HCT116 (cell line): ENCODE results near the gene KLF2. TPM values are rescaled to one million over a fixed set of nuclear protein-coding genes. Genes with fewer than 3 reads are reported as not detected.

Experiments
- ATAC-seq: fragments of 200-7000 bp; cut with Tn5 transposase; 2 replicates; pipeline ENCODE4 v1.9.1; 2020; ENCODE audit warnings: mild to moderate bottlenecking, moderate library complexity
- BruUV-seq: library from RNA; stranded (reverse); fragments of 400-500 nt; replicated peaks from 2 replicates; lab custom pipeline; 2021; lab: Mats Ljungman, UMichigan
- CTCF ChIA-PET: fragments of 300-600 bp; sonication (Branson Sonifier 250); formaldehyde crosslinking; loops from one replicate; lab custom pipeline; 2021; ENCODE audit warnings: antibody characterized with exemption; lab: Charles Lee
- POLR2A ChIA-PET: fragments of 300-600, 350-600 bp; sonication (Branson Sonifier 250); formaldehyde crosslinking; loops from one replicate; lab custom pipeline; 2021; ENCODE audit warnings: antibody characterized with exemption; lab: Charles Lee
- RAD21 ChIA-PET, 2 experiments: fragments of 300-600 bp; sonication (Branson Sonifier 250); formaldehyde crosslinking; loops; one replicate each; lab custom pipeline; 2023; ENCODE audit warnings: low total read pairs in 2 of 2; ENCODE audit not compliant: uncharacterized antibody in 2 of 2, unreplicated experiment in 2 of 2, low non-redundant PET in 1 of 2; lab: Charles Lee
- DNase-seq: peaks from one replicate; pipeline ENCODE4 v3.0.0-alpha.2; 2010; ENCODE audit warnings: low read depth, low spot score
- H2AFZ ChIP-seq: fragments of 200-600 bp; shearing (Covaris generic), sonication (generic); 2 replicates; pipeline ENCODE4 v1.6.1; 2017; ENCODE audit warnings: low read depth, mixed run types, mixed read lengths, antibody characterized with exemption, low read length; ENCODE audit not compliant: poor library complexity, severe bottlenecking
- H3K27ac ChIP-seq: 2 replicates; pipeline ENCODE4 v1.5.1; 2012; ENCODE audit warnings: low read depth, low read length
- H3K27me3 ChIP-seq: fragments of 200-600 bp; sonication (generic); 2 replicates; pipeline ENCODE4 v1.6.1; 2016; ENCODE audit warnings: mixed run types, low read length, mixed read lengths; ENCODE audit not compliant: insufficient read depth
- H3K36me3 ChIP-seq, 2 experiments: fragments of 200-500 bp in 1 of 2; fragments of 200-600 bp in 1 of 2; sonication (Bioruptor generic) in 1 of 2; sonication (generic) in 1 of 2; 2 replicates each; pipeline versions ENCODE4 v1.5.1 to v1.6.1; 2014 to 2016; ENCODE audit warnings: low read length in 2 of 2, inconsistent platforms in 1 of 2, mixed read lengths in 1 of 2, mixed run types in 1 of 2; ENCODE audit not compliant: insufficient read depth in 2 of 2, control insufficient read depth in 1 of 2
- H3K4me1 ChIP-seq, 2 experiments: fragments of 200-600 bp in 1 of 2; sonication (generic) in 1 of 2; 2 replicates each; pipeline versions ENCODE4 v1.5.1 to v1.6.1; 2012 to 2017; ENCODE audit warnings: low read length in 2 of 2, inconsistent platforms in 1 of 2, mild to moderate bottlenecking in 1 of 2, mixed read lengths in 1 of 2, mixed run types in 1 of 2, moderate library complexity in 1 of 2; ENCODE audit not compliant: insufficient read depth in 2 of 2, control insufficient read depth in 1 of 2
- H3K4me2 ChIP-seq: fragments of 200-600 bp; sonication (generic); 2 replicates; pipeline ENCODE4 v1.6.1; 2017; ENCODE audit warnings: mixed run types, low read length, mixed read lengths
- H3K4me3 ChIP-seq, 2 experiments: fragments of 200-600 bp in 1 of 2; sonication (generic) in 1 of 2; replicated peaks in 1 of 2; 2 replicates each; pipeline ENCODE4 v1.5.1; 2011 to 2016; ENCODE audit warnings: low read length in 2 of 2, control low read depth in 1 of 2, low read depth in 1 of 2, mild to moderate bottlenecking in 1 of 2, mixed read lengths in 1 of 2, mixed run types in 1 of 2
- H3K79me2 ChIP-seq: fragments of 200-600 bp; sonication (generic); 2 replicates; pipeline ENCODE4 v1.6.1; 2017; ENCODE audit warnings: mild to moderate bottlenecking, mixed run types, low read length, moderate library complexity, mixed read lengths; ENCODE audit not compliant: insufficient read depth
- H3K9ac ChIP-seq: fragments of 200-600 bp; sonication (generic); 2 replicates; pipeline ENCODE4 v1.6.1; 2016; ENCODE audit warnings: low read length, mixed read lengths
- H3K9me2 ChIP-seq: fragments of 200-600 bp; sonication (generic), shearing (Covaris generic); 2 replicates; pipeline ENCODE4 v1.6.1; 2017; ENCODE audit warnings: mixed run types, mild to moderate bottlenecking, moderate library complexity; ENCODE audit not compliant: insufficient read depth
- H3K9me3 ChIP-seq, 2 experiments: fragments of 200-500 bp in 1 of 2; fragments of 200-600 bp in 1 of 2; sonication (Bioruptor generic) in 1 of 2; sonication (generic) in 1 of 2; 2 replicates each; pipeline ENCODE4 v1.6.1; 2014 to 2017; ENCODE audit warnings: low read length in 2 of 2, mixed read lengths in 2 of 2, inconsistent platforms in 1 of 2, low read depth in 1 of 2, mild to moderate bottlenecking in 1 of 2, mixed run types in 1 of 2, moderate library complexity in 1 of 2; ENCODE audit not compliant: control insufficient read depth in 1 of 2, insufficient read depth in 1 of 2
- H4K20me1 ChIP-seq: fragments of 200-600 bp; sonication (generic), shearing (Covaris generic); 2 replicates; pipeline ENCODE4 v1.6.1; 2017; ENCODE audit warnings: mixed run types, mild to moderate bottlenecking, moderate library complexity; ENCODE audit not compliant: insufficient read depth
- ATF3 ChIP-seq: IDR thresholded peaks from 2 replicates; pipeline ENCODE4 v1.6.1; 2012
- CBX3 ChIP-seq: IDR thresholded peaks from 2 replicates; pipeline ENCODE4 v1.6.1; 2012; ENCODE audit warnings: low read depth
- CEBPB ChIP-seq: IDR thresholded peaks from 2 replicates; pipeline ENCODE4 v1.6.1; 2012; ENCODE audit warnings: low read depth
- CTCF ChIP-seq, 3 experiments: fragments of 200-600 bp in 1 of 3; sonication (generic) in 1 of 3; IDR thresholded peaks in 2 of 3; conservative IDR thresholded peaks in 1 of 3; 2 replicates each; pipeline ENCODE4 v1.5.1; 2012 to 2017; ENCODE audit warnings: low read depth in 2 of 3, low read length in 2 of 3, antibody characterized with exemption in 1 of 3, borderline replicate concordance in 1 of 3, control low read depth in 1 of 3, mild to moderate bottlenecking in 1 of 3, mixed read lengths in 1 of 3, mixed run types in 1 of 3, moderate library complexity in 1 of 3; ENCODE audit not compliant: insufficient read depth in 1 of 3
- EGR1 ChIP-seq: IDR thresholded peaks from 2 replicates; pipeline ENCODE4 v1.6.1; 2012; ENCODE audit warnings: low read depth
- ELF1 ChIP-seq: IDR thresholded peaks from 2 replicates; pipeline ENCODE4 v1.6.1; 2012; ENCODE audit warnings: low read depth, borderline replicate concordance
- EZH2 ChIP-seq: fragments of 200-600 bp; sonication (generic); IDR thresholded peaks from 2 replicates; pipeline ENCODE4 v1.6.1; 2017; ENCODE audit warnings: antibody characterized with exemption, mixed run types
- EZH2phosphoT487 ChIP-seq: fragments of 200-600 bp; IDR thresholded peaks from 2 replicates; pipeline ENCODE4 v1.6.1; 2018; ENCODE audit warnings: antibody characterized with exemption, borderline replicate concordance
- JUND ChIP-seq: IDR thresholded peaks from 2 replicates; pipeline ENCODE4 v1.6.1; 2012
- MAX ChIP-seq: IDR thresholded peaks from 2 replicates; pipeline ENCODE4 v1.6.1; 2012
- POLR2A ChIP-seq: IDR thresholded peaks from 2 replicates; pipeline ENCODE4 v1.7.0; 2011; ENCODE audit warnings: borderline replicate concordance; ENCODE audit not compliant: insufficient read depth, insufficient read length; ENCODE audit errors: extremely low read depth
- POLR2AphosphoS5 ChIP-seq: IDR thresholded peaks from 2 replicates; pipeline ENCODE4 v1.6.1; 2011; ENCODE audit warnings: mild to moderate bottlenecking, low read depth, low read length, moderate library complexity
- RAD21 ChIP-seq: IDR thresholded peaks from 2 replicates; pipeline ENCODE4 v1.6.1; 2012; ENCODE audit warnings: low read depth, mild to moderate bottlenecking
- REST ChIP-seq: IDR thresholded peaks from 2 replicates; pipeline ENCODE4 v1.6.1; 2012; ENCODE audit warnings: low read depth
- SIN3A ChIP-seq: IDR thresholded peaks from 2 replicates; pipeline ENCODE4 v1.6.1; 2012; ENCODE audit warnings: low read depth
- SP1 ChIP-seq: IDR thresholded peaks from 2 replicates; pipeline ENCODE4 v1.6.1; 2012; ENCODE audit warnings: low read depth
- SRF ChIP-seq: IDR thresholded peaks from 2 replicates; pipeline ENCODE4 v1.6.1; 2012; ENCODE audit warnings: low read depth
- TCF7L2 ChIP-seq: IDR thresholded peaks from 2 replicates; pipeline ENCODE4 v1.7.0; 2011; ENCODE audit warnings: borderline replicate concordance, inconsistent platforms; ENCODE audit not compliant: insufficient read depth, insufficient read length; ENCODE audit errors: extremely low read depth
- YY1 ChIP-seq: IDR thresholded peaks from 2 replicates; pipeline ENCODE4 v1.6.1; 2011; ENCODE audit warnings: low read length, low read depth, moderate library complexity, mild to moderate bottlenecking; ENCODE audit not compliant: insufficient replicate concordance; ENCODE audit errors: extremely low read depth
- ZFX ChIP-seq: fragments of 450-650 bp; IDR thresholded peaks from 2 replicates; pipeline ENCODE4 v1.6.1; 2017
- ZNF274 ChIP-seq: fragments of 200-500 bp; sonication (Bioruptor generic); IDR thresholded peaks from 2 replicates; pipeline ENCODE4 v1.6.1; 2014; ENCODE audit warnings: mild to moderate bottlenecking, low read depth, low read length, inconsistent platforms
- intact Hi-C: fragments of 100-400 bp; cut with micrococcal nuclease; formaldehyde crosslinking; loops from 2 replicates; pipeline ENCODE4 v1.10.0; 2022
- total RNA-seq: library from RNA; stranded (reverse); gene quantifications from one replicate; pipeline ENCODE4 v1.2.1, GENCODE V29; 2021; ENCODE audit not compliant: unreplicated experiment

KLF2 gene
- total RNA-seq, 1 experiment from 2014 or later, result 39.4 TPM

- TF ChIP-seq CTCF (IDR thresholded peaks at IDR 0.05 in 2 of 3, conservative IDR thresholded peaks at IDR 0.05 in 1 of 3; ENCODE audit: borderline replicate concordance in 1 of 3, insufficient read depth in 1 of 3, low read depth in 2 of 3, low read length in 2 of 3) (no peak), TCF7L2 (no peak), SP1 (no peak), RAD21 (no peak), EGR1 (no peak), ELF1 (no peak), SRF (no peak), CBX3 (no peak), POLR2AphosphoS5 (no peak), EZH2phosphoT487 (no peak)
Measured at GRCh38 chr19:16334411-16334810, 9.8 kb downstream of the KLF2 start (continued).

- CTCF ChIA-PET, result no interaction called here
- no peaks in the 10 kb centered on the region for H4K20me1 ChIP-seq
- POLR2A ChIA-PET, result no interaction called here
- intact Hi-C loops, result no loop called here
- H3K9me2 ChIP-seq, result no peaks in the 10 kb centered on the region
- no peaks in the 10 kb centered on the region for H3K9me3 ChIP-seq
- no TSS peak for BruUV-seq
- no peak for ATAC-seq
- H2AFZ ChIP-seq, result no peak overlapping the region
- no peak for DNase-seq
- no peaks in the 10 kb centered on the region for H3K36me3 ChIP-seq
- H3K4me2 ChIP-seq, result no peak overlapping the region
- no peak overlapping the region for H3K4me3 ChIP-seq
- peaks cover 29 to 48% of the 10 kb centered on the region in 2 experiments for H3K4me1 ChIP-seq
- RAD21 ChIA-PET, result no interaction called here
- no peak overlapping the region for H3K9ac ChIP-seq
- TF ChIP-seq SIN3A (no peak), SRF (no peak), POLR2AphosphoS5 (no peak), REST (no peak), JUND (no peak), CBX3 (no peak), ZFX (no peak), YY1 (no peak), EZH2 (no peak), POLR2A (no peak), MAX (no peak), EGR1 (no peak), SP1 (no peak), ATF3 (no peak), ZNF274 (no peak), CEBPB (no peak), TCF7L2 (no peak), EZH2phosphoT487 (no peak), RAD21 (no peak)
- H3K79me2 ChIP-seq, result no peaks in the 10 kb centered on the region
- H3K27ac ChIP-seq, result no peak overlapping the region
- no peaks in the 10 kb centered on the region for H3K27me3 ChIP-seq
Measured at GRCh38 chr19:16335226-16335625, 10.6 kb downstream of the KLF2 start.
